ENCODE data around the gene SACS.

The SACS gene

GRCh38 chr13:23348262-23349127 is 85.0 kb downstream of the SACS start:
- TF ChIP-seq, protein P1, sequence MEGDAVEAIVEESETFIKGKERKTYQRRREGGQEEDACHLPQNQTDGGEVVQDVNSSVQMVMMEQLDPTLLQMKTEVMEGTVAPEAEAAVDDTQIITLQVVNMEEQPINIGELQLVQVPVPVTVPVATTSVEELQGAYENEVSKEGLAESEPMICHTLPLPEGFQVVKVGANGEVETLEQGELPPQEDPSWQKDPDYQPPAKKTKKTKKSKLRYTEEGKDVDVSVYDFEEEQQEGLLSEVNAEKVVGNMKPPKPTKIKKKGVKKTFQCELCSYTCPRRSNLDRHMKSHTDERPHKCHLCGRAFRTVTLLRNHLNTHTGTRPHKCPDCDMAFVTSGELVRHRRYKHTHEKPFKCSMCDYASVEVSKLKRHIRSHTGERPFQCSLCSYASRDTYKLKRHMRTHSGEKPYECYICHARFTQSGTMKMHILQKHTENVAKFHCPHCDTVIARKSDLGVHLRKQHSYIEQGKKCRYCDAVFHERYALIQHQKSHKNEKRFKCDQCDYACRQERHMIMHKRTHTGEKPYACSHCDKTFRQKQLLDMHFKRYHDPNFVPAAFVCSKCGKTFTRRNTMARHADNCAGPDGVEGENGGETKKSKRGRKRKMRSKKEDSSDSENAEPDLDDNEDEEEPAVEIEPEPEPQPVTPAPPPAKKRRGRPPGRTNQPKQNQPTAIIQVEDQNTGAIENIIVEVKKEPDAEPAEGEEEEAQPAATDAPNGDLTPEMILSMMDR (IDR thresholded peaks at IDR 0.05; ENCODE audit: extremely low read depth, insufficient read depth, missing control alignments), result no peak
- no peak for DNase-seq (ENCODE audit: low spot score)
- in situ Hi-C loops (cut with MboI; ENCODE audit: low pct_unique_long_range_greater_than_20kb, low sequenced_read_pairs, unreplicated experiment), result no loop called here

DNA sequence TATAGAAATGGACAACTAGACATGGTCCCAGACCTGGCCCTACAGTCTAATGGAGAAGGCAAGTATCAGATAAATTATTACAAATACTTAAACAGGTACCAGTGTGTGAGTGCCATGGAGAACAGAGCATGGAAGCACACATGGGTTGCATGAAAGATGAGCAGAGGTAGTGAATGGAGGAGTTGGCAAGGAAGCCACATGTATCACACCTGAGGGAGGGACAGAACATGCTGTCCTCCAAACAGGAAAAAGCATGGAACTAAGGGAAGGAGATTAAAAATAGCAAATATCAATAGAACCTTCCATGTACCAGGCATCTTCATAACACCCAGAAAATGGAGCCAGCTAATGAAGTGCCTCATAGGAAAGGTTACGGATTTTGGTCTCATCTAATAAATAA is 85.9 kb downstream of the SACS start:
- in situ Hi-C loops (cut with MboI; ENCODE audit: low pct_unique_long_range_greater_than_20kb, low sequenced_read_pairs, unreplicated experiment), result no loop called here
- DNase-seq (ENCODE audit: low spot score), result no peak
- TF ChIP-seq, protein P1 (IDR thresholded peaks at IDR 0.05; ENCODE audit: extremely low read depth, insufficient read depth, missing control alignments), result no peak

DNA sequence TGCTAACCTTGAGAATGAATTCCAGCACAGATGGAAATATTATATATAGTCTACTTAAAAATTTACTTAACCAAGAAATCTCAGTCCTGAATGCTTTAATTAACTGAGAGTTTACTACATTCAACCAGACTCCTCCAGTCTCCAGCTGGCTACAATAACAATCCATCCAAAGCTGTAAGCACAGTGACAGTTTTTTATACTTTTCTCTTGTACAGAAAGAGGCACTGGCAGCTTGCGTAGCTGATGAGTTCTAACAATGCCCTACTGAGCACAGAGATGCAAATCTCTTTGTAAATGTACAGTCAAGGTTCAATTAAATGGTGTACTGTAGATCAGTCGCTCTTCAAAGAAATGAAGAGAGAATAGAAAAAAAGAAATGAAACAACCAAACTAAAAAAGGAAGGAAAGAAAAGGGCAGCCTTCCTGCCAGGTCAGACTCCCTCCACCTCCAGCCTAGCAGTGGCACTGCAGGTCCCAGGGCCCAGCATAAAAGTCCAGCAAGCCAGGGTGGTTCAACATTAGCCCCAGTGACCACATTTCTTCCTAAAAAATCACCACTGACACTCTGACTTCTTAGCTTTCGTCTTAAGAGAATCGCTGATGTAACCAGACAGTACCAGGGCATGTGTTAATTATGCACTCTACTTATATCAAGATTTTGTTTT is 88.4 kb downstream of the SACS start:
- TF ChIP-seq, protein P1 (IDR thresholded peaks at IDR 0.05; ENCODE audit: extremely low read depth, insufficient read depth, missing control alignments), result no peak
- no peak for DNase-seq (ENCODE audit: low spot score)
- in situ Hi-C loops (cut with MboI; ENCODE audit: low pct_unique_long_range_greater_than_20kb, low sequenced_read_pairs, unreplicated experiment), result no loop called here

DNA sequence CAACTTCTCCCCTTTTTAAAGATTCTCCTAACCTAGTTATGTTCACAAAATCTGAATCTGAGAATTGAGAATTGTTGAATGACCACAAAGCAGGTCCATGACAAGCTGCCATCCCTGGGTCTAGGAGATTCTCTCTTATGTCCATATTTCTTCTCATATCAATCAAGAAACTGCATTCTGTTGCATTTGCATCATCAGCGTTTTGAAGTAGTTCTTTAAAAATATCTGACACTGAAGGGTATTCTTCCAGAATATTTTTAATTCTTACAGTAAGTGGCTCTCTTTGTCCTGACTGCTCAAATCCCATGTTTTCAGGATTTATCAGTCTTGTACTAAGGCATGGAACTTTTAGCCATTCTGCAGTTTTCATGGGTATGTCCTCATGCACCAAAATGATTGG is 94.3 kb downstream of the SACS start:
- TF ChIP-seq, protein P1 (IDR thresholded peaks at IDR 0.05; ENCODE audit: extremely low read depth, insufficient read depth, missing control alignments), result no peak
- DNase-seq (ENCODE audit: low spot score), result no peak
- in situ Hi-C loops (cut with MboI; ENCODE audit: low pct_unique_long_range_greater_than_20kb, low sequenced_read_pairs, unreplicated experiment), result no loop called here

DNA sequence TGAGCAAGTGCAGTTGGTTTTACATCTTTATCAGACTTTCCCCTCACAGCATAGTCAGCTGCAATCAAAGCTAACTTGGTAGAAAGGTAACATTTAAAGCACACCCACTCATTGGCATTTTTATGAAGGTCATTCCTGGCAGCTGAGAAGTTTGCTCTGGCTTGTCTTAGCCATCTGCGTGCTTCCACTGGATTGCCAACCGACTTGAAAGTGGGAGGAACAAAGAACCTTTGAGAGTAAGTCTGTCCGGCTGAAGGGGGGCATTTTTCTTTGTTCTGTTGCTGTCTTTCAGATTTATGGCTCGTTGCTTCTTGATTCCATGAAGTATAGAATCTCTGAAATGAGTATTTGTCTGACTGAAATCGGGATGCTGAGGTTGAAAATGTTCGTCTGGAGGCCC is 103.1 kb downstream of the SACS start:
- in situ Hi-C loops (cut with MboI; ENCODE audit: low pct_unique_long_range_greater_than_20kb, low sequenced_read_pairs, unreplicated experiment), result no loop called here
- TF ChIP-seq, protein P1 (IDR thresholded peaks at IDR 0.05; ENCODE audit: extremely low read depth, insufficient read depth, missing control alignments), result no peak
- no peak for DNase-seq (ENCODE audit: low spot score)

DNA sequence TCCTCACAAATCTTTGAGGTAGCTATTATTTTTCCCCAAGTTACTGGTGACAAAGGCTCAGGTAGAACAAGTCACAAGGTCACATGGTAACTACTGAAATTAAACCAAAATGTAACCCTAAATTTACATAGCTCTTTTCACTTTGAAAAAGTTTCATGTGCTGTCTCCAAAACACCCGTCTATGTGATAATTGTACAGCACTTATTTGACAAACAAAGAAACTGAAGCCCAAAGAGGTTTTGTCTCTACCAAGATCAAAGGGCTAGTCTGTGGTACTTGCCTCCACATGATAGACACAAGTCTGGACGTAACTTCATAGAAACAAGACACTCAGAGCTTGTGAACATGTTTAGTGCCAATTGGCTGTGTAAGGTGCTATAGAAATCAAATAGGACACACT is 108.3 kb downstream of the SACS start:
- TF ChIP-seq, protein P1 (IDR thresholded peaks at IDR 0.05; ENCODE audit: extremely low read depth, insufficient read depth, missing control alignments), result no peak
- in situ Hi-C loops (cut with MboI; ENCODE audit: low pct_unique_long_range_greater_than_20kb, low sequenced_read_pairs, unreplicated experiment), result no loop called here
- DNase-seq (ENCODE audit: low spot score), result peak; percentile 23

Measured in GM13977 (cell line).